HS-5 (cell line): ENCODE measurements around the gene PRKCH.

ENCODE experiments used
- DNase-seq: peaks from one replicate; pipeline ENCODE4 v3.0.0-alpha.2; 2012; ENCODE audit warnings: low read depth

PRKCH gene

GRCh38 chr14:61533513-61534255, 212.3 kb downstream of the PRKCH start:
- DNase-seq: no peak

- DNase-seq: no peak
These were observed 213.7 kb downstream of the PRKCH start for GRCh38 chr14:61535032-61535431.

GRCh38 chr14:61535458-61535857, 214.1 kb downstream of the PRKCH start:
- no peak for DNase-seq

GRCh38 chr14:61536661-61537562, 215.5 kb downstream of the PRKCH start:
- no peak for DNase-seq

- peak; percentile 85 for DNase-seq
These were observed 216.4 kb downstream of the PRKCH start for GRCh38 chr14:61537563-61538463.

GRCh38 chr14:61538464-61539022, 217.2 kb downstream of the PRKCH start:
- no peak for DNase-seq

GRCh38 chr14:61539631-61540030, 218.3 kb downstream of the PRKCH start:
- no peak for DNase-seq

GRCh38 chr14:61540931-61541330, 219.6 kb downstream of the PRKCH start:
- no peak for DNase-seq

- no peak for DNase-seq
These were observed 221.7 kb downstream of the PRKCH start for GRCh38 chr14:61542848-61543790.

- DNase-seq: no peak
These were observed 222.6 kb downstream of the PRKCH start for GRCh38 chr14:61543946-61544345.

GRCh38 chr14:61544448-61545330, 223.3 kb downstream of the PRKCH start:
- no peak for DNase-seq

- no peak for DNase-seq
These were observed 224.5 kb downstream of the PRKCH start for GRCh38 chr14:61545726-61546455.

GRCh38 chr14:61547186-61548069, 226.0 kb downstream of the PRKCH start:
- DNase-seq: no peak

GRCh38 chr14:61549425-61549824, 228.0 kb downstream of the PRKCH start:
- DNase-seq: no peak

- no peak for DNase-seq
These were observed 230.0 kb downstream of the PRKCH start for GRCh38 chr14:61551384-61551783.

- DNase-seq: no peak
These were observed 230.9 kb downstream of the PRKCH start for GRCh38 chr14:61552241-61552640.

- DNase-seq: peak; percentile 99
These were observed 232.6 kb downstream of the PRKCH start for GRCh38 chr14:61553730-61554641.
